ENCODE measurements around the gene CRTAP.
"Not testable (repeated sequence)": the region's sequence is repeated elsewhere in the genome, so short reads cannot be mapped to it uniquely, and the experiment has no call there.

Gene CRTAP

DNA sequence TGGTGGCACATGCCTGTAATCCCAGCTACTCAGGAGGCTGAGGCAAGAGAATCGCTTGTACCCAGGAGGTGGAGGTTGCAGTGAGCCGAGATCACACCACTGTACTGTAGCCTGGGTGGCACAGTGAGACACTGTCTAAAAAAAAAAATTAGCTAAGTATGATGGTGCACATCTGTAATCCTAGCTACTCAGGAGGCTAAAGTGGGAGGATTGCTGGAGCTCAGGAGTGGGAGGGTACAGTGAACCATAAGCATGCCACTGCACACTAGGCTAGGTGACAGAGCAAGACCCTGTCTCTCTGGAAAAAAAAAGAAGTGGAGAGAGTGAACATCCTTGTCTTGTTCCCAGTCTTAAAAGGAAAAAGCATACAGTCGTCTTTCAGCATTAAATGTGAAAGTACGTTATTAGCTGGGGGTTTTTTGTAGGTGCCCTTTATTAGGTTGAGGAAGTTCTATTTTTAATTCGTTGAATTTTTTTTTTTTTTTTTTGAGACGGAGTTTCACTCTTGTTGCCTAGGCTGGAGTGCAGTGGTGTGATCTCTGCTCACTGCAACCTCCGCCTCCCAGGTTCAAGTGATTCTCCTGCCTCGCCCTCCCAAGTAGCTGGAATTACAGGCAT, 25.3 kb downstream of the CRTAP start:
- in situ Hi-C loops (cut with MboI; ENCODE audit: low sequenced_read_pairs) = not testable (repeated sequence)

DNA sequence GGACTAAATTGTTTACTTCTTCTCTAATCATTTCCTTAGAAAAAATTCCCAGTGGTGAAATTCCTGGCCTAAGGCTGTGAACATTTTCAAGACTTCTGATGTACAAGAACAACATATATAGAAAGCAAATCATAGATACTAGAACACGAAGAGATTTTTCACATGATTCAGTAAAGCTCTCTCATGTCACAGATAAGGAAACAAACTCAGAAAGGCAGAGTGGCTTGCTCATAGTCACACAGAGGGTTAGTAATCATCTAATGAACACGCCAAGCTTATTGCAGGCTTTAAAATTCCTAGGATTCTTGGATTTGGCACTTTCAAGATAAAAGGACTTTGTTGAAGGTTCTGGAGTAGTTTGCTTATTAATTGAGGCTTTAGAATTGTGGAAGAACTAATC, 26.2 kb downstream of the CRTAP start:
- in situ Hi-C loops (cut with MboI; ENCODE audit: low sequenced_read_pairs) = no loop called here

DNA sequence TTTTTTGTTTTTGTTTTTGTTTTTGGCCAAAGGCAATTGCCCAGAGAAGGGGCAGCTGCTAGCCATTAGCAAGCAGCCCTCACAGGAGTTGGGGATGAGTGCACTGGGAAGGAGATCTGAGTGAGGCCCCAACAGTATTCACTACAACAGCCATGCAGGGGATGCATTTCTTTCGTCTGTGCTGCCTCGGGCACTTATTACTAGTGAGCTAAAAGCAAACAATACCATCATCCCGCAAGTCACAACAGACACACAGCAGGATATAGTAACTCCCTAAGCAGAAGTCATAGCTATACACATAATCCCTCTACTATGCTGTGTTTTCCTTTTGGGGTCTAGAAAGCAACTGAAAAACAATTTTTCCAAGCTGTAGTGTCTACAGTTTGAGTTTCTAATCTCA, 27.2 kb downstream of the CRTAP start:
- in situ Hi-C loops (cut with MboI; ENCODE audit: low sequenced_read_pairs) = no loop called here

DNA sequence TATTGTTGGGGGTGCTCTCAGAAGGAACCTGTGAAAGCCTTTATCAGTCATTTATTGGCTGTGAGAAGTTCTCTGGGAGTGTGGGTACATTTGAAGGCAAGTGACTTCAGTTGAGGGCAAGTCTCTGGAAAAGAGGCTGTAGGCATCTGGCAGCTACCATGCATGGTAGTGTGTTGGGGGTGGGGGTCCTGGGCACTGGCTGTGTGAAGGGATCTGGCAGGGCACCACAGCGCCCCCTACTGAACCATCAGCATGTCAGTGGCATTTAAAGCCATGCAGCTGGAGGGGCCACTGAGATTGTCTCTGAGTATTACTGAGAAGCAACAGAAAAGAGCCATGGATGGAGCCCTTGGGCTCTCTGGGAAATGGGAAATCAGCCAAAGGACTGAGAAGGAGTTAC, 30.6 kb downstream of the CRTAP start:
- in situ Hi-C loops (cut with MboI; ENCODE audit: low sequenced_read_pairs) = no loop called here

DNA sequence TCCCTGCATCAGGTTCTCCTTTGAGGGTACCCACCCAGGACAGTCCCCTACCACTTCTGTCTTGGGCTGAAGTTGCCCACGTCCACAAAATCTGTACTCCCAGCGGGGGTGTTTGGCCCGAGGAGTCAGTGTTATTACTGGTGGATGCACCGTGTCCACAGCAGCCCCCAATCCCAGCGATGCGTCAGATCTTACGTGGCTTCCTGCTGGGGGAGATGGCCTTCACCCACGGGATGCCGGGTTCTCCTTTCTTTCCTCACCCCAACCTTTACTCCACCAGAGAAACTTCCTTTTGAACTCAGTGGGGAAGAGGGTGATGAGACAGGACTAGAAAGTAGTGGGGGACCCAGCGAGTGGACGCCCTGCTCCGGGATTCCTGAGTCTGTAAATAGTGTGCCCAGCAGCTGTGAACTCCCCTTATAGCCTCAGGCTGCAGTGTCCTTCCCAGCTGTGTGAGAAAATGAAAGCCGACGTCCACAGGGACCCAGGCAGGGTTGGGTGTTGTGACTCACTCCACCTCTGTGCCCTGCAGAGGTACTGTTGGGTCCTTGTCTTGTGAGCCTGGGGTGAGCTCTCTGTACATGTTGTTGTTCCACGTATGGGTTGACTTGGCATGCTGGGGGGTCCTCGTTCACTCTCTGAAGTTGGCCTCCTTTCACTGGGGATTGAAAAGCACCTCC, 31.5 kb downstream of the CRTAP start:
- in situ Hi-C loops (cut with MboI; ENCODE audit: low sequenced_read_pairs) = no loop called here

DNA sequence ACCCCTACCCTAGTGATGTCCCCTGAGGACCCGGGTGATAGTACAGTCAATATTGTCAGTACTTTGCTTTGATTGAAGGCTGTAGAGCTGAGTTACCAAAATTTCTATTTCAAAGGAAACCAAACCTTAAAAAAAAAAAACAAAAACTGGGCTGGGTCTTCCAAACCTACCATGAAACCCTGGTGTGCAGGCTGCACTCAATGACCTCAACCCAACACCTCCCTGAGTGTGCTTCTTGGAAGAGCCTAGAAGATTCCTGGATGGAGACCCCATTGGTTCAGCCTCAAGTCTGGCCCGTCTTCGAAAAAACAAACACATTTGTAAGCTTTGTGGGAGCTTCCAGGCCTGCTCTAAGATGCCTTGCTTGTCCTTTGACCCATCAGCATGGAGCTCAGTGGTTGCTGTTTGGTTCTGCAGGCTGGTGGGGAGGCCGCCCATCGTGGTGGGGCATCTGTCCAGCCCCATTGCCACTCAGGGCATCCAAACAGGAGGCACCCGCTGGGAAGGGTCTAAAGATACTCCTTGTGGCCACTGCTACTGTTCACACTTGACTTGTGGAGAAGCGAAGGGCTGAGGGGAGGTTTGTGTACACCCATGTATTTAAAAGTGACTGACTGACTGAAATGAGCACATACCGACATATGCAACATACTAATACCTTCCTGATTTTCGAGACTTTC, 32.2 kb downstream of the CRTAP start:
- in situ Hi-C loops (cut with MboI; ENCODE audit: low sequenced_read_pairs) = no loop called here

DNA sequence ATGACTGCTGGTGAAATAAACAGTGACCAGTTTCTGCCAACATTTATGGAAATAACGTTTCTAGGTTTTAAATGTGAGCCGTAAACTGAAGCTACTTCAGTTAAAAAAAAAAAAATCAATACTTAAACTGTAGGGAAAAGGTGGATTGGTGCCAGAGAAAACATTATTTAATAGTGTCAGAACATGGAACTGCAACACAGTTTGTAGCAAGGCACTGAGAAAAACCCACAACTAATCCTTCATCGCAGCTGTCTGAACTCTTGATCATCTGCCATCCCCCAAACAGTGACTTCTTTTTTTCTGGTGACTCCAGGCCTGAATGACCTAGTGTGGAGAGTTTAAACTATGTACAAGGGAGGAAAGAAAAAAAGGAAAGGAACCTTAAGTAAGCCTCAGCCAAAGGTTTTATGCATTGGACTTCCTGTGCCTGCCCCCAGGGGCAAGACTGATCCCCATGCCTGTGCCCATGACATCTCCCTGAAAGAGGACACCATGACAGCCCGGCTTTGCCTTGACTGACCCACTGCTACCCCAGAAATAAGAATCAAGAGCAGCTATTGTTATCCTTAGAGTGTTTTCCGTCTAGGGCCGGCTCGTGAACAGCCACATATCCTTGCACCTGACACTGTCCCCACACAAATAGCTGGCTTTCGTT, 33.1 kb downstream of the CRTAP start:
- in situ Hi-C loops (cut with MboI; ENCODE audit: low sequenced_read_pairs) = no loop called here

DNA sequence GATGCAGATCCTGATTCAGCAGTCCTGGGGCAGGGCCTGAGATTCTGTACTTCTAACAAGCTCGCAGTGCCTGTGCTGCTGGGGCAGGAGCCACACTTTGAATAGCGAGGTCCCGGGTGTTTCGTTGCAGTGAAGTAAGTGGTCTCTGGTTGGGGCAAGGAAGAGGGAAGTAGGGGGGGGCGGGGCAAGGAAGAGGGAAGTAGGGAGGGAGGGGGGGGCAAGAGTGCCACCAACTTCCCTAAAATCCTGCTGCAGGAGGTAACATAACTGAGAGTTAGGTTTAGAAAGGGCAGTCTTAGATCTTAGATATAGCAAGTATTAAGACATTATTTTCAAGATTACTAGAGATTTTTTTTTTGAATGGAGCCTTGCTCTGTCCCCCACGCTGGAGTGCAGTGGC, 35.5 kb downstream of the CRTAP start:
- in situ Hi-C loops (cut with MboI; ENCODE audit: low sequenced_read_pairs) = no loop called here

DNA sequence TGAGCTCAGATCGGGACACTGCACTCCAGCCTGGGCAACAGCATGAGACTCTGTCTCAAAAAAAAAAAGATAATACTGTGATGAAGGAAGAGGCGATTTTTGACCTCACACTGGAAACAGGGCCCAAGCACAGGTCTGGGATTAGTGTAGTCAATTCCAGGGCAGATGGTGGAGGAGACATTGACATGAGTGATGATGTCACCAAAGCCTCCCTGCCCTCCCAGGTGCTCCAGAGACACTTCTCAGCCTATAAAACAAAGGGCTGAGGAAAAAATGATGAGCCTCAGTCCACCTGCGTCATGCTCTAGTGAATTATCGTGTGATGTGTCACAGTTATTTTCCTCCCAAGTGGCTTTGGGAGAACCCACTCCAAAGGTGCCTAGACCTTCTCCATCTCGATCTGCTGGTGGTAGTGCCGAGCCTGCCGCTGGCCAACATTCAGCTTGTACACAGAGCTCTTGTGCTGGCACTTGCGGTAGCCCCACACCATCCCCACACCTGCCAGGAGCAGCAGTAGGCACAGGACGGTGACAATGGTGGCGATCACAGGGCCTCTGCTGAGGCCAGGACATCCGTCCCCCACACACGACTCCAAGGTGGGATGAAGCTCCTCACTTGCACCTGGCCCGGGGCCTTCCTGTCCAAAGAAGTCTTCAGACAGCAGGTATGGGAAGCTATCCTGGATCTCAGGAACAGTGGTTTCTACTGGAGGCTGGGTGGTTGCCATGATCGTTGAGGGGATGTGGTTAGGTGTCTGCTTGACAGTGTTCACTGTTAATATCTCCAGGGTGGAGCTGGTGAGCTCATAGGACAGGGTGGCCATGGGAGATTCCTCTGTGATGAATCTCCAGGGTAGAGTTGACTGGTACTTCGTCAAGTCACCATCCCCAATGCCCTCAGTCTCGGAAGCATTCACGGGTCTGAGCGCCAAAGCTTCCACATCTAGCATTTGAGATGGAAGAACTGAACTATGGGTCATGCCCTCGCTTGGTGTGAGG, 38.8 kb downstream of the CRTAP start:
- in situ Hi-C loops (cut with MboI; ENCODE audit: low sequenced_read_pairs) = no loop called here

DNA sequence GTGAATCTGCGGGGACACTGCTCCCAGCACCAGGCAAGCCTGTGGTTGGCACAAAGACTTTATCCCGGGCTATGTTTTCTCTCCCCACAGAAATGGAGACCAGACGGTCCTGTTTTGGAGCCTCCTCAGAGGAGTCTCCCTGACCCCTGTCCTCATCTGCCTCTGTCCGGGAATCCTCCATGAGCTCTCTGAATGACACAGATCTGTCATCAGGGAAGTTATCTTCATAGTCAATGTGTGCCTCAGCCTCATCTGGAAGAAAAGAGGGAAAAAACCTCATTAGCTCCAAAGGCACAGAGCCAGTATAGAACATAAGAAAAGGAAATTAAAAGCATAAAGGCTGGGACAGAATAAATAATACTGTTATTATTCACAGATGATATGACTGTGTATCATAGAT, 40.0 kb downstream of the CRTAP start:
- in situ Hi-C loops (cut with MboI; ENCODE audit: low sequenced_read_pairs) = no loop called here

DNA sequence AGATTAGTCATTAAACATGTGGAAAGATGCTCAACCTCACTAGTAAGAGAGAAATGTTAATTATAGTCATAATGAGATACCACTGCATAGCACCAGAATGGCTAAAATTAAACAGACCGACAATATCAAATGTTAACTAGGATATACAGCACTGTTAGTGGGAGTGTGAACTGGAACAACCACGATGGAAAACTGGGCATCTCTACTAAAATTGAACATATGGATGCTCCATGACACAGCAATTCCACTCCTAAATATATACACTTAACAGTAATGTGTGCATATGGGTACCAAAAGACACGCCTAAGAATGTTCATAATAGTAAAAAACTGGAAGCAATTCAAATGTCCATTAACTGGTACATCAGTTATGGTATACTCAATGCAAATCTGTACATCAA, 41.5 kb downstream of the CRTAP start:
- in situ Hi-C loops (cut with MboI; ENCODE audit: low sequenced_read_pairs) = no loop called here

DNA sequence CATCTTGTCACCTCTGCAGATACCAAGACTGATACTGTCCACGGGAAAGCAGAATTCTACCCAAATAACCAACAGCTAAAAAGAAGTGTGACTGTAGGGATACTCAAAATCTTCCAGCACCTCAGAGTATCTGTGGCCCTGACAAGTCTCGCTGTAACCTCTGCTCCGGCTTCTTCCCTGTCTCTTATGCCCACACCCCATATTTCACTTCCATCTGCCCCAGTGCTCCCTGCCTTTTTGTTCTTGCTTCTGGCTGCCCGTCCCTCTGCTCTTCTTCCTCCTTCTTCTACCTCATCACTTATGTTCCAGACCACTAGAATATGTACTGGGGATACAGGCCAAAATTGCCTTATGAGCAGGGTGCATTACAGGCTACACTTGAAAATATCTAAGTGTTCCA, 45.4 kb downstream of the CRTAP start:
- in situ Hi-C loops (cut with MboI; ENCODE audit: low sequenced_read_pairs) = no loop called here

DNA sequence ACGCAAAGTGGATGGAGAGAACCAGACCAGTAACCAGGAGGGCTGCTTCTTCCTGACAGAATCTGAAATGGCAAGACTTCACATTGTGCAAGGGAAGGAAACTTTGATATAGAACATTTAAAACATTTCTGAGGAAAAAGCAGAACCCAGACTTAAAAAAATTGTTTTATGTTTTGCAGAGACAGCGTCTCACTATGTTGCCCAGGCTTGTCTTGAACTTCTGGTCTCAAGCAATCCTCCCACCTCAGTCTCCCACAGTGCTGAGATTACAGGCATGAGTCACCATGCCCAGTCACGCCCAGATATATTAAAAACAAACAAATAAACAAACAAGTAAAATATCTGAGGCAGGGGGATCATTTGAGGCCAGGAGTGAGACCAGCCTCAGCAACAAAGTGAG, 46.2 kb downstream of the CRTAP start:
- in situ Hi-C loops (cut with MboI; ENCODE audit: low sequenced_read_pairs) = no loop called here

DNA sequence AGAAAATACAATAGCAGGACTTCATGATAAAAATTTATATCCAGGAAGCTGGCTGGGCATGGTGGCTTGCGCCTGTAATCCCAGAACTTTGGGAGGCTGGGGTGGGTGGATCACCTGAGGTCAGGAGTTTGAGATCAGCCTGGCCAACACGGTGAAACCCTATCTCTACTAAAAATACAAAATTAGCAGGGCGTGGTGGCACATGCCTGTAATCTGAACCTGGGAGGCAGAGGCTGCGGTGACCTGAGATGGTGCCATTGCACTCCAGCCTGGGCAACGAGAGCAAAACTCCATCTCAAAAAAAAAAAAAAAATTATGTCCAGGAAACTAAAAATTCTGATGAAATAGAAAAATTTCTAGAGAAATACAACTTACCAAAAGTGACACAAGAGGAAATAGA, 48.8 kb downstream of the CRTAP start:
- in situ Hi-C loops (cut with MboI; ENCODE audit: low sequenced_read_pairs) = not testable (repeated sequence)

DNA sequence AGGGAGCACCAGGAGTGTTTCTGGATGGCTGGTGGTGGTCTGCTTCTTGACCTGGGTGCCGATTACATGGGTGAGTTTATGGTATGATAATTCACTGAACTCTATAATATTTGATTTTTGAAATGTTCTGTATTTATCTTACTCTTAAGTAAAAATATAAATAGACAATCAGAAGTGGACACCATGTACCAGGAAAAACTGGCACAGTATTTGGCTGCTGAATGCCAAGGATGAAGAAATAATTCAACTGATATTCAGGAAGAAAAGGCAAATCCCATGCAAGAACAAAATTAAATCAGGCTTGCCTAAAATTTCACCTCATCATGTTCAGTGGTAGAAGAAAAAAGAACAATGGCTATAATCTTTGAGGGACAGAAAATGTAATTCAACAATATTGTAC, 51.6 kb downstream of the CRTAP start:
- in situ Hi-C loops (cut with MboI; ENCODE audit: low sequenced_read_pairs) = no loop called here

DNA sequence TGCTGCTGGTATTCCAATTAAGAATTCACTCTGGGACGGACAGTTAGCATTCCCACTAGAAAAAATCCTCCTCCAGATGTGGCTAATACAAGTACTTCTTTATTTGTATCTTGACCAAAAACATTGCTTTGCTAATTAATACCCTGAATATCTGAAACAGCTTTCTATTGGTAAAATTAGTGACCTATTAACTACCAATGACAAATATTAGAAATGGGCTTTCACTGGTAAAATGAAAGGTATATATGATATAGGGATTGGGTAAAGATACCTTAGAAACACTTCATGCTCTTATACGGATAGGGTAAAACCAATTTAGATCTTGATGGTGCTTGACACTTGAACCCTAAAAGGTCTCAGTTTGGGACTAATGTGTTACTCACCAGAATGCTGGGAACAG, 52.3 kb downstream of the CRTAP start:
- in situ Hi-C loops (cut with MboI; ENCODE audit: low sequenced_read_pairs) = no loop called here

DNA sequence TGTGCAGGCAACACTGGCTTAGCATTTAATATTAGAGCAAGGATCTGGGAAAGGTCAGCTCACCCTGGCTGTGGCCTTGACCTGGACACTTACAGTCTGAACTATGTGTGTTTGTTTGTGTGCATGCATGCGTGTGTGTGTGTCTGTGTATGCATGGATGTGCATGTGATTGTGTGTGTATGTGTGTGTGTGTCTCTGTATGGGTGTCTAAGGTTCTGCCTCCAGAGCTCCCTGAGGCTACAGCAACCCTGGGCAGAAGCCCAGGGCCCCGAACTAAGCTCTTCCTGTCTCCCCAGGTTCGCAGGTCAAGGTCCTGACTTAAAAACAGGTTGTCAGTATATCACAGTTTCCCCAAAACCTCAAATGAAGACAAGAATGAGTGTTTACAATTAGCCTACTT, 53.5 kb downstream of the CRTAP start:
- in situ Hi-C loops (cut with MboI; ENCODE audit: low sequenced_read_pairs) = no loop called here

DNA sequence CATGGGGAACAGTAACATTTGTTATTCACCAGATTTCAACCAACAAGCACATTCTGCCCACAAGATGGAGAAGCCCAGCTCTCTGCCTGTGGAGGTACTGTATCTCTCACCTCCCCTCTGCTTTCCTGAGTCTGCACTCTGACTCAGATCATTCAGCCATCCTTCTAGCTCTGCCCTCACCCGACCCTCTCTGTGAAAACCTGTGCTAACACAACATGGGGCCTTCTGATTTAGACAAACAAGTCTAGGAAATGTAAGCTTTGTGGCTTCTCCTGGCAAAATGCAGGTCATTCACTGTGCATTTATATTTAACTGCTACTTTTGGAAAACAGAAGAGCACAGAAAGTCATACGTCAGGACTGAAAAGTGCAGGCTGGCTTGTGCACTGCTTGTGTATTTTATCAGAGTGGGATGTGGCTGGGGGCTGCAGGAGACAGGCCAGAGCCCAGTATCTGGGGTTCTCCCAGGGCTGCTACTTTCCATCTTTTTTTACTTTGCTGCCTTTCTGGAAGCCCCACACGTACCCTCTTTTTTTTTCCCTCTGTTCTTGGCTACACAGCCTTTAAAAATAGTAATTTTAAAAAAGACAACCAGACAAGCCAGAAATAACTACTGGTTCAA, 54.0 kb downstream of the CRTAP start:
- in situ Hi-C loops (cut with MboI; ENCODE audit: low sequenced_read_pairs) = no loop called here

DNA sequence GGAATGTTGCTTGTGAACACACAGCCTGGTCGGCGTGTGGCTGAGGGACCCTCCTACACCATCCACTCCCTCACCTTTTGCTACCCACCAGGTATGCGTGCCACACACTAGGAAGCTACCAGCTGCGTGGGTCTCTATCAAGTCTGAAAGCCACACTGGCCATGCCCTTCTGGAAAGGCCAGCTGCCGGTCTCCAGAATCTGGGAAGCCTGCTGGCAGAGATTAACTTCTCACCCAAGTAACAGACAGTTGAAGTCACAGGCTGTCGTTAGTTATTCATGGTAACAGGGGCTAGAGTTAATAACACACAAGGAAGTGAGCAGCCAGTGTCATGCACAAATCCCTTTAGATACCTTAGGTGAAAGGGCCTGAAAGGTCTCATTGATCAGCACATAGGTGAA, 56.7 kb downstream of the CRTAP start:
- in situ Hi-C loops (cut with MboI; ENCODE audit: low sequenced_read_pairs) = no loop called here

DNA sequence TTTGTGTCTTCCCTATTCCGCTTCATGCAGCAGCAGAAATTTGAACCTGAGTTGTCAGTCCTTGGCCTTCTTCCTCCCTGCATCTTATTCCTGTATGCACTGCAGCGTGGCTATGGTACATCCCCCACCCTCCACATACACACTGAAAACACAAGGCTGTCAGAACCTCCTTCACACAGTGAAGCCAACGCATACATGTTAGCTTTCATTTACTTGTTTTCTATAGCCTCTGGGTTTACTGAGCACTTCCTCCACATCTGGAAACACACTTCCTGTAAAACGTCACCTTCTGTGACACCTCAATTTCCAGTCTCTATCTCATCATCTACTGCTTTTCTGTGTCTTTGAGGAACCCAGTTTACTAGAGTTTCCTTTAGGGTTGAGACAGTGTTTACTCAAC, 57.8 kb downstream of the CRTAP start:
- in situ Hi-C loops (cut with MboI; ENCODE audit: low sequenced_read_pairs) = no loop called here

Data from hTERT RPE-1 (cell line).